GM23248 (cell line): Measurements from ENCODE around the gene SLFN12L. TPM values are rescaled to one million over a fixed set of nuclear protein-coding genes. Genes with fewer than 3 reads are reported as not detected.
"Not testable (repeated sequence)": the region's sequence is repeated elsewhere in the genome, so short reads cannot be mapped to it uniquely, and the experiment has no call there.

ENCODE experiments used
- DNase-seq: peaks from one replicate; pipeline ENCODE4 v3.0.0-alpha.2; 2015
- H2AFZ ChIP-seq: fragments of 200-600 bp; sonication (generic); 2 replicates; pipeline ENCODE4 v1.6.1; 2016; ENCODE audit warnings: antibody characterized with exemption
- H3F3A ChIP-seq: fragments of 200-600 bp; sonication (generic); 2 replicates; pipeline ENCODE4 v1.6.1; 2016; ENCODE audit warnings: mild to moderate bottlenecking, antibody characterized with exemption, mixed run types; ENCODE audit not compliant: insufficient read depth
- H3K27ac ChIP-seq: fragments of 200-600 bp; sonication (generic); 2 replicates; pipeline ENCODE4 v1.5.1; 2016; ENCODE audit warnings: mild to moderate bottlenecking
- H3K27me3 ChIP-seq: fragments of 200-600 bp; sonication (generic); replicated peaks from 2 replicates; pipeline ENCODE4 v1.6.1; 2016; ENCODE audit warnings: mild to moderate bottlenecking; ENCODE audit not compliant: insufficient read depth
- H3K36me3 ChIP-seq: fragments of 200-600 bp; sonication (generic); 2 replicates; pipeline ENCODE4 v1.6.1; 2016; ENCODE audit warnings: low read depth, mild to moderate bottlenecking
- H3K4me1 ChIP-seq: fragments of 200-600 bp; sonication (generic); 2 replicates; pipeline ENCODE4 v1.6.1; 2016; ENCODE audit warnings: mild to moderate bottlenecking; ENCODE audit not compliant: insufficient read depth
- H3K4me2 ChIP-seq: fragments of 200-600 bp; sonication (generic); one replicate; pipeline ENCODE4 v1.6.1; 2016; ENCODE audit warnings: mild to moderate bottlenecking; ENCODE audit not compliant: unreplicated experiment
- H3K4me3 ChIP-seq: fragments of 200-600 bp; sonication (generic); 2 replicates; pipeline ENCODE4 v1.5.1; 2016; ENCODE audit warnings: mild to moderate bottlenecking
- H3K79me2 ChIP-seq: fragments of 200-600 bp; sonication (generic); 2 replicates; pipeline ENCODE4 v1.6.1; 2016; ENCODE audit warnings: mild to moderate bottlenecking; ENCODE audit not compliant: insufficient read depth
- H3K9ac ChIP-seq: fragments of 200-600 bp; sonication (generic); 2 replicates; pipeline ENCODE4 v1.6.1; 2016; ENCODE audit warnings: mild to moderate bottlenecking
- H3K9me2 ChIP-seq: fragments of 200-600 bp; sonication (generic); 2 replicates; pipeline ENCODE4 v1.6.1; 2016; ENCODE audit warnings: mixed run types, mild to moderate bottlenecking, moderate library complexity; ENCODE audit not compliant: insufficient read depth
- H3K9me3 ChIP-seq: fragments of 200-600 bp; sonication (generic); one replicate; pipeline ENCODE4 v1.6.1; 2017; ENCODE audit warnings: low read depth
- H4K20me1 ChIP-seq: fragments of 200-600 bp; sonication (generic); 2 replicates; pipeline ENCODE4 v1.6.0; 2016; ENCODE audit not compliant: insufficient read depth
- EZH2 ChIP-seq: fragments of 200-600 bp; sonication (generic); IDR thresholded peaks from 2 replicates; pipeline ENCODE4 v1.6.1; 2018; ENCODE audit warnings: antibody characterized with exemption, mild to moderate bottlenecking; ENCODE audit not compliant: insufficient read depth, poor library complexity, severe bottlenecking
- EZH2phosphoT487 ChIP-seq: fragments of 200-600 bp; sonication (generic); IDR thresholded peaks from 2 replicates; pipeline ENCODE4 v1.6.1; 2018; ENCODE audit warnings: antibody characterized with exemption, moderate library complexity, mild to moderate bottlenecking, low read depth; ENCODE audit not compliant: insufficient read depth
- WGBS, 2 experiments: methylation state at CpG; one replicate each; pipeline ENCODE4 v1.1.6; 2015 to 2017; ENCODE audit warnings: low lambda C conversion rate in 2 of 2, low coverage in 1 of 2; ENCODE audit errors: missing lambda C conversion rate in 2 of 2; 5-methylcytosine and 5-hydroxymethylcytosine counted together
- in situ Hi-C: fragments of 300-500 bp; cut with MboI; formaldehyde crosslinking; loops from 2 replicates; pipeline ENCODE4 v1.15.0; 2020
- polyA plus RNA-seq: library from polyadenylated mRNA; unstranded; fragments of >200 nt; fragmentation: Nextera tagmentation; extraction: Ambion mirVana; gene quantifications from 2 replicates; pipeline ENCODE4 v1.2.1, GENCODE V29; 2016
- total RNA-seq: library from RNA; depleted of rRNA; stranded (reverse); fragments of >200 nt; shearing (Covaris generic); gene quantifications from 2 replicates; pipeline ENCODE4 v1.2.3, GENCODE V29; 2014

SLFN12L gene
- total and polyA plus RNA-seq, 2 experiments from 2014 or later: 0.11 TPM; not detected in 1

- in situ Hi-C loops: no loop called here
- Histone ChIP-seq H4K20me1 (no peaks in the 10 kb centered on the region), H3K9me3 (no peaks in the 10 kb centered on the region), H3K4me1 (peaks cover 5% of the 10 kb centered on the region; the same call in 1 of the 2 replicates), H3K27ac (no peak overlapping the region), H3F3A (no peaks in the 10 kb centered on the region), H3K27me3 (peaks cover 29% of the 10 kb centered on the region), H2AFZ (no peak overlapping the region), H3K4me3 (no peak overlapping the region), H3K9me2 (no peaks in the 10 kb centered on the region), H3K36me3 (no peaks in the 10 kb centered on the region), H3K79me2 (no peaks in the 10 kb centered on the region), H3K4me2 (no peak overlapping the region), H3K9ac (no peak overlapping the region)
- WGBS, 2 experiments: 95 to 100% methylated on average over 1 of the region's 1 CpG
- TF ChIP-seq EZH2 (no peak), EZH2phosphoT487 (no peak)
- DNase-seq: no peak
These were observed 16.3 kb downstream of the SLFN12L start for GRCh38 chr17:35521150-35521549.

GRCh38 chr17:35519906-35520442, 17.5 kb downstream of the SLFN12L start:
- 84 to 85% methylated on average over 8 of the region's 8 CpGs for WGBS, 2 experiments
- H3K4me3 ChIP-seq: no peak overlapping the region
- no peaks in the 10 kb centered on the region for H3F3A ChIP-seq
- H3K79me2 ChIP-seq: no peaks in the 10 kb centered on the region
- peaks cover 5% of the 10 kb centered on the region; the same call in 1 of the 2 replicates for H3K4me1 ChIP-seq
- in situ Hi-C loops: no loop called here
- TF ChIP-seq EZH2phosphoT487: no peak
- H3K9ac ChIP-seq: no peak overlapping the region
- H3K27ac ChIP-seq: no peak overlapping the region
- H3K9me2 ChIP-seq: no peaks in the 10 kb centered on the region
- no peaks in the 10 kb centered on the region for H3K9me3 ChIP-seq
- no peaks in the 10 kb centered on the region for H4K20me1 ChIP-seq
- H3K4me2 ChIP-seq: no peak overlapping the region
- no peaks in the 10 kb centered on the region for H3K36me3 ChIP-seq
- H3K27me3 ChIP-seq: peaks cover 35% of the 10 kb centered on the region
- no peak overlapping the region for H2AFZ ChIP-seq
- DNase-seq: no peak

- Histone ChIP-seq H3K27ac (no peak overlapping the region), H3K9me2 (no peaks in the 10 kb centered on the region), H3K79me2 (no peaks in the 10 kb centered on the region), H4K20me1 (no peaks in the 10 kb centered on the region), H3K4me3 (no peak overlapping the region), H3K4me2 (no peak overlapping the region), H3K9ac (no peak overlapping the region), H2AFZ (no peak overlapping the region), H3F3A (no peaks in the 10 kb centered on the region), H3K9me3 (no peaks in the 10 kb centered on the region), H3K36me3 (no peaks in the 10 kb centered on the region), H3K27me3 (peaks cover 38% of the 10 kb centered on the region), H3K4me1 (peaks cover 5% of the 10 kb centered on the region; the same call in 1 of the 2 replicates)
- TF ChIP-seq EZH2phosphoT487 (no peak), EZH2 (no peak)
- no peak for DNase-seq
- in situ Hi-C loops: no loop called here
- WGBS, 2 experiments: 80 to 87% methylated on average over 3 of the region's 3 CpGs
These were observed 18.0 kb downstream of the SLFN12L start for GRCh38 chr17:35519439-35519838.

- H4K20me1 ChIP-seq, H3K4me1 ChIP-seq, DNase-seq, H3K9me2 ChIP-seq, H3F3A ChIP-seq, in situ Hi-C loops, H3K27ac ChIP-seq, H3K9me3 ChIP-seq, H3K9ac ChIP-seq, H2AFZ ChIP-seq, H3K79me2 ChIP-seq, H3K4me3 ChIP-seq, H3K4me2 ChIP-seq, H3K36me3 ChIP-seq: not testable (repeated sequence)
- 52 to 58% methylated on average over 5 of the region's 5 CpGs for WGBS, 2 experiments
- peaks cover 45% of the 10 kb centered on the region for H3K27me3 ChIP-seq
These were observed 19.0 kb downstream of the SLFN12L start for GRCh38 chr17:35518431-35518830.

- no peaks in the 10 kb centered on the region for H3K36me3 ChIP-seq
- WGBS, 2 experiments: 32 to 36% methylated on average over 21 of the region's 21 CpGs
- in situ Hi-C loops: no loop called here
- no peak overlapping the region for H3K9ac ChIP-seq
- H2AFZ ChIP-seq: no peak overlapping the region
- no peaks in the 10 kb centered on the region for H3K4me1 ChIP-seq
- H3K4me3 ChIP-seq: no peak overlapping the region
- TF ChIP-seq EZH2phosphoT487 (no peak), EZH2 (no peak)
- H3K27ac ChIP-seq: no peak overlapping the region
- H4K20me1 ChIP-seq: no peaks in the 10 kb centered on the region
- H3F3A ChIP-seq: no peaks in the 10 kb centered on the region
- no peaks in the 10 kb centered on the region for H3K9me3 ChIP-seq
- H3K9me2 ChIP-seq: no peaks in the 10 kb centered on the region
- no peak for DNase-seq
- H3K27me3 ChIP-seq: peaks cover 56% of the 10 kb centered on the region
- no peaks in the 10 kb centered on the region for H3K79me2 ChIP-seq
- no peak overlapping the region for H3K4me2 ChIP-seq
These were observed 22.5 kb downstream of the SLFN12L start for GRCh38 chr17:35515027-35515426.
